GM12878 (cell line): ENCODE measurements around the gene FGFR2. TPM values are rescaled to one million over a fixed set of nuclear protein-coding genes. Genes with fewer than 3 reads are reported as not detected.

ENCODE experiments used
- ATAC-seq: fragments of 200-7000 bp; cut with Tn5 transposase; 3 replicates; pipeline ENCODE4 v1.9.1; 2020; ENCODE audit warnings: mild to moderate bottlenecking, moderate library complexity
- BruUV-seq: library from RNA; stranded (reverse); fragments of 400-500 nt; replicated peaks from 2 replicates; lab custom pipeline; 2021; lab: Mats Ljungman, UMichigan
- CTCF ChIA-PET: fragments of 300-600 bp; sonication (Branson Sonifier 250); formaldehyde crosslinking; extraction: SDS; loops from one replicate; lab custom pipeline; 2021; ENCODE audit warnings: inconsistent platforms; lab: Yijun Ruan, JAX
- POLR2A ChIA-PET: fragments of 350-600 bp; formaldehyde crosslinking; extraction: SDS; loops from one replicate; lab custom pipeline; 2021; ENCODE audit warnings: inconsistent platforms; lab: Charles Lee
- RAD21 ChIA-PET: fragments of 300-600 bp; sonication (Branson Sonifier 250); formaldehyde crosslinking; loops from one replicate; lab custom pipeline; 2023; ENCODE audit warnings: antibody characterized with exemption; ENCODE audit not compliant: unreplicated experiment; lab: Charles Lee
- SMC1A ChIA-PET: fragments of 300-600 bp; sonication (Branson Sonifier 250); formaldehyde crosslinking; loops from one replicate; lab custom pipeline; 2023; ENCODE audit not compliant: unreplicated experiment, uncharacterized antibody; lab: Charles Lee
- DNase-seq: peaks from one replicate; pipeline ENCODE4 v3.0.0-alpha.2; 2011; ENCODE audit warnings: low read depth, low spot score
- FAIRE-seq: peaks from 3 replicates; lab custom pipeline; 2011; peaks lifted over from hg19 to GRCh38; lab: Jason Lieb, UNC
- H2AFZ ChIP-seq: 2 replicates; pipeline ENCODE4 v1.6.0; 2011; ENCODE audit warnings: low read depth, low read length, control low read depth; ENCODE audit not compliant: control insufficient read depth
- H3K27ac ChIP-seq: 2 replicates; pipeline ENCODE4 v1.5.1; 2011; ENCODE audit warnings: control low read depth; ENCODE audit not compliant: control insufficient read depth, insufficient read depth
- H3K27me3 ChIP-seq, 2 experiments: replicated peaks in 1 of 2; 2 replicates each; pipeline versions ENCODE4 v1.6.0 to v1.6.1; 2011; ENCODE audit warnings: low read length in 1 of 2; ENCODE audit not compliant: control insufficient read depth in 2 of 2, insufficient read depth in 2 of 2
- H3K36me3 ChIP-seq, 2 experiments: 2 replicates each; pipeline ENCODE4 v1.5.1; 2011; ENCODE audit warnings: low read length in 1 of 2; ENCODE audit not compliant: control insufficient read depth in 2 of 2, insufficient read depth in 2 of 2
- H3K4me1 ChIP-seq: 2 replicates; pipeline ENCODE4 v1.6.1; 2011; ENCODE audit warnings: mild to moderate bottlenecking, low read length, moderate library complexity, mixed read lengths; ENCODE audit not compliant: control insufficient read depth, insufficient read depth
- H3K4me2 ChIP-seq: 2 replicates; pipeline ENCODE4 v1.6.0; 2011; ENCODE audit warnings: control low read depth; ENCODE audit not compliant: control insufficient read depth, insufficient read depth
- H3K4me3 ChIP-seq: fragments of 200-600 bp; sonication (generic); 2 replicates; pipeline ENCODE4 v1.5.1; 2016
- H3K79me2 ChIP-seq: 2 replicates; pipeline ENCODE4 v1.6.0; 2011; ENCODE audit warnings: low read length; ENCODE audit not compliant: control insufficient read depth, insufficient read depth
- H3K9ac ChIP-seq: 2 replicates; pipeline ENCODE4 v1.8.0; 2011; ENCODE audit warnings: low read length, control low read depth, mixed read lengths; ENCODE audit not compliant: control insufficient read depth, insufficient read depth
- H3K9me3 ChIP-seq: replicated peaks from 3 replicates; pipeline ENCODE4 v1.5.1; 2011; ENCODE audit warnings: mild to moderate bottlenecking, low read length; ENCODE audit not compliant: control insufficient read depth, insufficient read depth
- H4K20me1 ChIP-seq: 2 replicates; pipeline ENCODE4 v1.6.0; 2011; ENCODE audit not compliant: control insufficient read depth, insufficient read depth
- ATF7 ChIP-seq: fragments of 450-650 bp; IDR thresholded peaks from 2 replicates; pipeline ENCODE4 v1.6.1; 2016; ENCODE audit warnings: low read depth, mild to moderate bottlenecking
- CEBPB ChIP-seq, 2 experiments: fragments of 150-350 bp in 1 of 2; IDR thresholded peaks; 2 replicates each; pipeline ENCODE4 v1.6.1; 2012 to 2014; ENCODE audit warnings: low read depth in 2 of 2, low read length in 2 of 2, borderline replicate concordance in 1 of 2, inconsistent platforms in 1 of 2
- FOS ChIP-seq: IDR thresholded peaks from 3 replicates; pipeline ENCODE4 v1.6.1; 2011; ENCODE audit warnings: borderline replicate concordance; ENCODE audit not compliant: insufficient read length; ENCODE audit errors: extremely low read depth
- HSF1 ChIP-seq: fragments of 150-350 bp; IDR thresholded peaks from 2 replicates; pipeline ENCODE4 v1.6.1; 2014; ENCODE audit warnings: mild to moderate bottlenecking, low read depth, low read length
- NFYA ChIP-seq: IDR thresholded peaks from 2 replicates; pipeline ENCODE4 v1.6.1; 2011; ENCODE audit warnings: low read depth, mild to moderate bottlenecking, low read length, improper control_type of control experiment, borderline replicate concordance
- NR2F1 ChIP-seq: fragments of 450-650 bp; conservative IDR thresholded peaks from 2 replicates; pipeline ENCODE4 v1.6.1; 2017; ENCODE audit warnings: mild to moderate bottlenecking
- PAX5 ChIP-seq: IDR thresholded peaks from 2 replicates; pipeline ENCODE4 v1.6.1; 2011; ENCODE audit warnings: low read depth, low read length, borderline replicate concordance
- POLR2AphosphoS2 ChIP-seq: IDR thresholded peaks from 2 replicates; pipeline ENCODE4 v1.6.1; 2011; ENCODE audit warnings: low read depth, mild to moderate bottlenecking, low read length, improper control_type of control experiment, moderate library complexity
- POLR2AphosphoS5 ChIP-seq: IDR thresholded peaks from 2 replicates; pipeline ENCODE4 v1.6.1; 2011; ENCODE audit warnings: mild to moderate bottlenecking, low read length, inconsistent platforms
- SP1 ChIP-seq: IDR thresholded peaks from one replicate; pipeline ENCODE4 v1.6.1; 2011; ENCODE audit warnings: low read depth, low read length
- SUPT20H ChIP-seq: IDR thresholded peaks from 2 replicates; pipeline ENCODE4 v1.6.1; 2011; ENCODE audit warnings: low read depth, mild to moderate bottlenecking, low read length, moderate library complexity, borderline replicate concordance; ENCODE audit not compliant: control insufficient read depth
- TAF1 ChIP-seq: IDR thresholded peaks from 2 replicates; pipeline ENCODE4 v1.6.1; 2011; ENCODE audit warnings: mild to moderate bottlenecking, low read depth, low read length, borderline replicate concordance
- TARDBP ChIP-seq: IDR thresholded peaks from 2 replicates; pipeline ENCODE4 v1.6.1; 2016; ENCODE audit warnings: borderline replicate concordance
- ZBTB40 ChIP-seq: fragments of 450-650 bp; IDR thresholded peaks from 2 replicates; pipeline ENCODE4 v1.6.1; 2016; ENCODE audit warnings: mild to moderate bottlenecking, moderate library complexity, borderline replicate concordance
- ZNF384 ChIP-seq: IDR thresholded peaks from 2 replicates; pipeline ENCODE4 v1.6.1; 2012; ENCODE audit warnings: low read depth, mild to moderate bottlenecking, low read length, improper control_type of control experiment, borderline replicate concordance
- ZSCAN29 ChIP-seq: fragments of 450-650 bp; IDR thresholded peaks from 2 replicates; pipeline ENCODE4 v1.6.1; 2017; ENCODE audit warnings: mild to moderate bottlenecking, moderate library complexity
- WGBS: methylation state at CpG from one replicate; pipeline ENCODE4 v1.1.6; 2016; ENCODE audit warnings: low lambda C conversion rate; ENCODE audit not compliant: insufficient replicate concordance, insufficient coverage; ENCODE audit errors: missing lambda C conversion rate; 5-methylcytosine and 5-hydroxymethylcytosine counted together
- in situ Hi-C: fragments of 300-500 bp; cut with MboI; formaldehyde crosslinking; loops from 9 replicates; pipeline ENCODE4 v1.14.3; 2018; ENCODE audit warnings: mixed read lengths
- intact Hi-C: fragments of 100-400 bp; cut with micrococcal nuclease; formaldehyde crosslinking; loops from one replicate; pipeline ENCODE4 v1.14.2; 2022; ENCODE audit not compliant: unreplicated experiment
- polyA plus RNA-seq, 11 experiments: library from polyadenylated mRNA; depleted of rRNA in 4 of 11; unstranded in 6 of 11; stranded (reverse) in 5 of 11; fragments of >200 nt; fragmentation: Nextera tagmentation in 4 of 11; fragmentation: Illumina TruSeq in 1 of 11; extraction: Ambion mirVana in 4 of 11; extraction: Trizol in 1 of 11; gene quantifications; 1 replicate in 1 of 11; 2 replicates in 10 of 11; pipeline versions ENCODE4 v1.2.1 to v1.2.3, GENCODE V29; 2011 to 2016; ENCODE audit warnings: inconsistent platforms in 2 of 11, missing spikeins in 2 of 11, low read depth in 1 of 11
- total RNA-seq, 4 experiments: library from RNA; depleted of rRNA in 3 of 4; stranded (reverse); fragments of >200 nt in 3 of 4; fragmentation: Illumina TruSeq in 1 of 4; extraction: Trizol in 1 of 4; gene quantifications; 2 replicates each; pipeline versions ENCODE4 v1.2.1 to v1.2.3, GENCODE V29; 2013 to 2021

Gene FGFR2
- total and polyA plus RNA-seq, 10 of the 15 experiments (the other 5 are each of a cell fraction or from before 2014, with no cell fraction given): 0.04 to 0.15 TPM; not detected in 8

- no peaks in the 10 kb centered on the region for H3K79me2 ChIP-seq
- no peak overlapping the region for H3K4me3 ChIP-seq
- H3K4me2 ChIP-seq: no peak overlapping the region
- H3K9me3 ChIP-seq: no peaks in the 10 kb centered on the region
- ATAC-seq (no peak), FAIRE-seq (no peak), DNase-seq (no peak)
- ChIA-PET POLR2A (no interaction called here), SMC1A (no interaction called here), RAD21 (no interaction called here), CTCF (no interaction called here)
- no peaks in the 10 kb centered on the region for H3K36me3 ChIP-seq
- H4K20me1 ChIP-seq: no peaks in the 10 kb centered on the region
- no peaks in the 10 kb centered on the region for H3K4me1 ChIP-seq
- no peak overlapping the region for H3K27ac ChIP-seq
- no peaks in the 10 kb centered on the region for H3K27me3 ChIP-seq
- WGBS: 20% methylated on average over 8 of the region's 8 CpGs
- no peak overlapping the region for H3K9ac ChIP-seq
- intact Hi-C loops: no loop called here
- TF ChIP-seq TAF1 (no peak), HSF1 (no peak), NR2F1 (no peak), NFYA (no peak), ZSCAN29 (no peak), ATF7 (no peak), POLR2AphosphoS5 (no peak), FOS (no peak), SUPT20H (no peak), SP1 (no peak), PAX5 (no peak), POLR2AphosphoS2 (no peak), TARDBP (no peak), ZNF384 (no peak), ZBTB40 (no peak), CEBPB (IDR thresholded peaks at IDR 0.05; ENCODE audit: borderline replicate concordance in 1 of 2, low read depth in 2 of 2, low read length in 2 of 2) (no peak)
- no TSS peak for BruUV-seq
- in situ Hi-C loops: no loop called here
- no peak overlapping the region for H2AFZ ChIP-seq
Observed at GRCh38 chr10:121578965-121579364, 19.3 kb downstream of the FGFR2 start.
